NCI-H1092 treated with DMSO at 0.1 percent for 48 hours (cell line): Measurements from ENCODE around the gene MAPK7.
A peak's percentile ranks its signal among the peaks of the same experiment; 100 is the strongest.

ENCODE experiments used
- DNase-seq: peaks from one replicate; lab custom pipeline; 2025; lab: John Stamatoyannopoulos, UW

The MAPK7 gene

DNA sequence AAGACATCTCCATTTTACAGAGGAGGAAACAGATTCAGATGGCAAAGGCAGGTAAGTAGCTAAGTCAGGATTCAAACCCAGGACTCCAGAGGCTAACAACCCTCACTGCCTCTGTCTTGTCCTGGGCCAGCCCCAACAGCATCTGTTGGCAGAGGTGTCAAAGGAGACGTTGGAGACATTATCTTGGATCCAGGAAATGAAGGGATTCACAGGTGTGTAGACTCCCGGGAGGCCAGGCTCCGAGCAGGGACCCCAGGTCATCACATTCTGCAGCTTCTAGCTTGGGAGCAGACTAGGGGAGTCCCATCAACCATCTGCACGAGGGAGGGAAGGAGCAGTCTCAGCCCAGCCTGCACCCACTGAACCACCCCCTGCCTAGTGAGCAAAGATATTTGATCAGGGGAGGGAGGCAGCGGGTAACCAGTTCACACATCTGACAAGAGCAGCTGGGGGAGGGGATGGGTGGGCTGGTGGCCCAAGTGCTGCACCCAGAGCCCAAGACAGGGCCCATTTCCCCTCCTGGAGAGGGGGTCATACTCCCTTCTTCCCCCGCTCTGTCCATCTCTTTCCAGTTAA lies 14.8 kb upstream of the MAPK7 start:
- DNase-seq = no peak

DNA sequence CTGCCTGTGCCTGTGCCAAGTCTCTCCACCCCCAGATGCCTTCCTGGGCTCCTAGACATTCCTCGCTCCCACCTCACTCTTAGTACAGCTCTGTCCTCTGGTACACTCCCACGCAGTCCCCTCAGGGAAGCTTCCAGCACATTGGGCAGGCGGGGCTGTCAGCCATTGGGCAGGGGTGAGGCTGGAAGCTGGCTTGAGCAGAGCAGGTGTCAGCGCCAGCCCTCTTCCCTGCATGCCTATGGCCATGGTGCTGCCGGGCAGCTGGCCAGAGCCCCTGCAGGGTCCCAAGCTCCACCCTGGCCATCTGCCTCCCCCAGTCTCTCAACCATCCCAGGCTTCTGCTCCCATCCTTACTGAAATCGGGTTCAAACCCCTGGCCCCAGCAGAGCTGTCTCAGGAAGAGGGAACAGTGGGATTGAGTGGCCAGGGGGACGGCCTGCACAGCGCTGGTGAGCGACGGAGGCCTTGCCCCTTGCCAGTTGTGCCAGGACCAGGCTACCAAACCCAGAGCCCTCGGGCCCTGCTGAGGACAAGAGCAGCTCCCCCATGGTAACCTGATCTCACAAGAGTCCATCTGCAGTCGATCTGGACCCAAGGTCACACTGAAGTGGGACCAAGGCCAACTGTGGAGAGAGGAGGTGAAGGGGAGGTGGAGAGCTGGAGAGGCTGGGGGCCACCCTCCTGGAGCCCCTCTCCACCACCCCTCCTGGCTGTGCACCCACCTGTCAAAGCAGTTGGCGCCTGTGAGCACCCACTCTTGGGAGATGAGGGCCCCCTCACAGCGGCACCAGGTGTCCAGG lies 13.4 kb upstream of the MAPK7 start:
- DNase-seq = peak; percentile 68

DNA sequence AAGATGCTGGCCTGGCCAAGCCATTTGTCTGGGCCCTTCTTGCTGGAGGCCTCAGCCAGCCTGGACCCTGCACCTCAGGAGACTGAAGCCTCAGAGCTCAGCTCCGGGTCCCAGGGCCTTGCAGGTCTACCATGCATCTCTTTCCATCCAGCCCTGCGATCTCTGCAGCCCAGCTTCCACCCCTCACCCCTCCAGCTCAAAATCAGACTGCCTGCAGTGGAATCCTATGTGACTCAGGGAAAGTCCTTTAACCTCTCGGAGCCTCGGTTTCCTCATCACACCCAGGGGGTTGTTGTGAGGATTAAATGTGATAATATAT lies 12.8 kb upstream of the MAPK7 start:
- DNase-seq = no peak

DNA sequence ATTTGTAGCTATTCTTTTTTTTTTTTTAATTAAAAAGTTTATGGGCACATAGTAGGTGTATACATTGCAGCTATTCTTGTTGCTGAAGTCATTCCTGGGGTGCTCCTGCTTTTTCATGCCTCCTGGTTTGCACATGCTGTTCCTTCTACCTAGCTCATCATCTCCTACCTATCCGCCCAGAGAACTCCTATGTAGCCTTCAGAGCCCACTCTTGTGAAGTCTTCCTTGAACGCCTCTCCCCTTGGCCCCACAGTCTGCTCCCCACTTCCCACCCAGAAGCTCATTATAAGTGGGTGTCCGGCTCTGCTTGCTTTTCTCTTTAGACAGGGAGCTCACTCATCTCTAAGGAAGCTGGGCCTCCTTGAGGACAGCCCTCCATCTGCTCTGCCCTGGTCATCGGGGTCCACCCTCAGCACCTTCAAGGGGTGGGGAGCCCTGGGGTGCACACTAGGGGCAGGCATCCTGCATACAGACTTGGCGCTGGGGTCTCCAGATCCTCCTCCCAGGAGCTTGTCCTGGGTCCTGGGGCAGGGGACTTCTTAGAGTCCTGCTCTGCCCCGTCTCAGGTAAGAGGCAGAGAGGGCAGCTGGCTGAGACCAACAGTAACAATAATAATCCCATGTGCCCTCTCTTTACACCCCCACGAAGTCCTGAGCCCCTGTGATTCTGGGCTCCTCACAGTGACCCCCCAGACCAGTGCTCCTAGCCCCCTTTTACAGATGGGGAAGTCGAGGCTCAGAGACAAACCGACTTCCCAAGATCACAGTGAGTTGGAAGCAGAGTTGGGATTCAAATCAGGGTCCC lies 12.3 kb upstream of the MAPK7 start:
- DNase-seq = no peak

DNA sequence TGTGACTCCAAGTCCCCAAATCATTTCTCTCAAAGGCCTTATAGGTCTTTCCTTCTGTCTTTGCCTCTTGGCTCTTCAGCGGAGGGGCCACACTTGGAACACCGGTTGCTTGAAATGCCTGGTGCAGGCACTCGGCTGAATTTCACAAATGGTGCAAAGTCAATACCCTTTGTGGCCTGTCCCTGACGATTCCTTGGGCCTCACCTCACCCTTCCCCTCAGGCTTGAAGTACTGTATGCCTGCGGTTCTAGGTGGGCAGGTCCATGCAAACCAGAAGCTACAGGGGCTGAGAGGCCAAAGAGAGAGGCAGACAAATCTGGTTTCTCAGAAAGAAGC lies 11.7 kb upstream of the MAPK7 start:
- no peak for DNase-seq

DNA sequence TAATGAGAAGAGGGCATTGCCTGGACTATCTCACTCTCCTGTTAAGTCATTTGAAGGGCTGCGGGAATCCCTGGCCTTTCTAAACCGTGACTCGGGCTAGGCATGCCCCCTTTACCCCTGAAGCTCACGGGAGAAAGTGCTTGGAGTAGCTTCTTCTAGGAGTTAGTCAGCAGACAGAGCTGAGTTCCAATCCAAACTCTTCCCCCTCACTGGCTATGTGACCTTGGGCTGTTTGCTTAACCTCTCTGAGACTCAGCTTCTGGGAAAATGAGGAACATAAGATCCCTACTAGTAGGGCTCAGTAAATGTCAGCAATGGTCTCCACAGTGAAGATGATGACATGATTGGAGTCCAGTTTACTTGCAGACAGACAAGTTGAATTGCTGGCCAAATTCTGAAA lies 10.1 kb upstream of the MAPK7 start:
- DNase-seq = no peak

DNA sequence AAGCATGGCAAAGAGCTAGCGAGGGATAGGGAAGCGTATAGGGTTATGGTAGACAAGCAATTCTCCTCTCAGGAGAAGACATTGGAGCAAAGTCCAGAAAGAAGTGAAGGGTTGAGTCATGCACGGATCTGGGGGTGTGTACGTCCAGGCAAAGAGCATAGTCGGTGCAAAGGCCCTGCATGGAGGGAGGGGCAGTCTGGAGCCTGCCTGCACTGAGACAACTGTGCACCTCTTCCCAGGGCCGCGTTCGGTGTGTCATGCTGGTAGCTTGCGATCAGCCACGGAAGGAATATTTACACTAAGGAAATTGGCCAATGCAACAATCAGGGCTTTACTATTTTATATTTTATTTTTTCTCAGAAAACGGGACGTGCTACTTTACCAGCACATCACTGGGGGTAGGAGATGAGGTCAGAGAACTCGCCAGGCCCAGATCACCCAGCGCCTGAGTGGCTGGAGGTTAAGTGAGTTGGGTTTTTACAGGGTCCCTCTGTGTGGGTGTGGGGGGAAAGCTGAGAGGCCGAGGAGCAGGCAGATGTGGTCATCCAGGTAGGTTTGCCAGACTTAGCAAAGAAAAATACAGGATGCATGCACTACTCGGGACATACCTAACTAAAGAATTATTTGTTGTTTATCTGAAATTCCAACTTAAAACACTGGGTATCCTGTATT lies 9.1 kb upstream of the MAPK7 start:
- no peak for DNase-seq

DNA sequence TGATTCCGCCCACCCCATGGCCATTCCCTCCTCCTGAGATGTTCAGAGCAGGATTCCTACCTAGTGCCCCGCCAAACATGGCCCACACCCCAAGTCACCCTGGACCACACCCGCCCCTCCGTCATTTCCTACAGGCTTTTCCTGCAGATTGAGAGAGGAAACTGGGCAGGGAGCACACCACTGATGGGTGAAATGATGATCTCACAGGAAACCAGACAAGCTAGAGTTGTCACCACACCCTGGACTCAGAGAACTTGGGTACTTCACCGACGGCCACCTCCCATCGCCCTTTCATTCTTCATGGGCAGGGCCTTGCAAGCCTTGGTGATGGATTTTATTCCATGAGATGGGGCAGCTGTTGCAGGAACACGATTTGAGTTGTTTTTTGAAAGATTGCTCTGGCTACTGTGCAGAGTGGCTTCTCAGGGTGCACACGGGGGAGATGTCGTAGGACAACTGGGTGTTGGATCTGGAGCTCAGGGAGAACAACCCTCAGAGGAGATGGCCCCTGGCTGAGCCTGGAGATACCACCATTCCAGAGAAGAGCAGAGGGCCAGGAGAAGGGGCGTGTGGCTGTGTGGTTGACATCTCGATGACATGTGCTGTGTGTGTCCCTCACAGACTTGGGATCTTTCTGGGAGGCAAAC lies 8.3 kb upstream of the MAPK7 start:
- no peak for DNase-seq

DNA sequence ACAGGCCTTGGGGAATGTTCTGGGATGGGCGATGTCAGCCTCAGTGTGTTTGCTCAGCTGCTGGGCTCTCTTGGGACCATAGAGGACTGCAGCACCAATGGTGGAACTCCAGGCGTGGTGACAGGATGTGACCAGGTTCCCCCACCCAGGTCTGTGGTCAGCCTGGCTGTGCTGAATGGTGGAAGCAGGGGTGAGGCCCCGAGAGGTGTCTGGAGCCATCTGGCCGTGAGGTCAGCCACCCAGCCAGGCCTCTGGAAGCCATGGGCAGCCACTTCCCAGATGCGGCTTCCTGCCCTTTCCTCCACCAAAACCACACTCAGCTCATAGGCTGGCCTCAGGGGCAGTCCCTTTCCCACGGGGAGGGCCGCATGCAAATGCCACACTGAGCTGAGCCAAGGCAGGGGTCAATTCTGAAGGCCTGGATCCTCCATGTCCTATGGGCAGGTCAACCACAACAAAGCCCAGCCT lies 7.8 kb upstream of the MAPK7 start:
- no peak for DNase-seq

DNA sequence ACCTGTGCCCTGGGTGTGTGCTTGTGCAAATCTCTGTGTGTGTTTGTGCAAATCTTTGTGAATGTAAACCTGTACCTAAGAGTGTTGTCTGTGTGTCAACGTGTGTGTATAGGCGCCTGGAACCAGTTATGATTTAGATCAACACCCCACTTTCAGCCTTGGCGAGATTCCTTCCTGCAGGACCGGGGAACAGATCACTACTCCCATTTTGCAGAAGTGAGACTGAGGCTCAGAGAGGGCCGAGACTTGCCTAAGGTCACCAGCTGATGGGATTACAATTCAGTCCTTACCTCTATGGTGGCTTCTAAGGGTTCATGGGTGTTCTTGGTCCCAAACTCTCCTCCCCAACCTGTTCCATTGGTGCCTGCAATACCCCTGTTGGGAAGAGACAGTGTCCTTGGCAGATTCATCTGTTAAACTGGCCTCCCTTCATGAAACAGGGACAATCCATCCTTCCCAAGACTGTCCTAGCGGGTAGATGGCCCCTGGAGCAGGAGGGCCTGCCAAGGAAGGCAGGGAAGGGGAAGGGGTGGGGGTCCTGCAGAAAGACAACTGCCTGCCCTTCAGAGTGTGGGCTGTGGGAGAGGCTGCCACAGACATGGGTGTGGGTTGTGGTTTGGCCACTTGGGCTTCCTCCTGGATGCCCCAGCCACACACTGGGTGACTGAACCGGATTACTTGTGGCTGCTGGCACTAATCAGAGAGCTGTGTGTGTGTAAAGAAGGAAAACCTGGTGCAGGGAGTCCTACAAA lies 6.9 kb upstream of the MAPK7 start:
- DNase-seq = no peak

DNA sequence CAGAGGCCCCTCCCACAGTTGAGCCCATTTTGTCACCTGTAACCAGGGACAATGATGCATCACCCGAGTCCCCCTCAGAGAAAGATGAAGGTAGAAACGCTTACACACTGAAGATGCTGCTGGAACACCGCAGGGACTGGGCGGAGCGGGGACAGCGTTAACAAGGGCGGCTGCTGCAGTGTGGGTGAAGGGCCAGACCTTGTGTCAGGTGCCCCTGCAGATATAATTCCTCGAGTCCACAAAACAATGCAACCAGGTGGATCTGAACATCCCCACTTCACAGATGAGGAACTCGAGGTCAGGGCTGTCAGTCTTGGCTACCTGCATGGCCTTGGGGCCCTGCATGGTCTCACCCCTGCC lies 6.3 kb upstream of the MAPK7 start:
- DNase-seq = no peak

DNA sequence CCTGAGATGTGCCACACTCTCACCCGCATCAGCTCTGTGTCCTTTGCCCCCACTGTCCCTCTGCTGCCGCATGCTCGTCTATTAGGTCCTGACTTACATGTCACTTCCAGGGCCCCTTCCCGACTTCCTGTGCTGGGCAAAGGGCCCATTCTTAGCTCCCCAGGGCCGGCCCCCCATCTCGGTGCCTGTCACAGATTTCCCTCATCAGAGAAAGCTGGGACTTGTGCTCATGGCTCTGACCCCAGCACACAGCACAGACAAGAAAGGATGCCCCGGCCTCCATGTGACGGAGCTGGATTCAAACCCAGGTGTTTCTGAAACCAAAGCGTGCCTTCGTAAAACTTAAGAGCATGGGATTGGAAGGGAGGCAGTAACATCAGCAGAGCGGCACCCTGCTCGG lies 5.9 kb upstream of the MAPK7 start:
- no peak for DNase-seq

DNA sequence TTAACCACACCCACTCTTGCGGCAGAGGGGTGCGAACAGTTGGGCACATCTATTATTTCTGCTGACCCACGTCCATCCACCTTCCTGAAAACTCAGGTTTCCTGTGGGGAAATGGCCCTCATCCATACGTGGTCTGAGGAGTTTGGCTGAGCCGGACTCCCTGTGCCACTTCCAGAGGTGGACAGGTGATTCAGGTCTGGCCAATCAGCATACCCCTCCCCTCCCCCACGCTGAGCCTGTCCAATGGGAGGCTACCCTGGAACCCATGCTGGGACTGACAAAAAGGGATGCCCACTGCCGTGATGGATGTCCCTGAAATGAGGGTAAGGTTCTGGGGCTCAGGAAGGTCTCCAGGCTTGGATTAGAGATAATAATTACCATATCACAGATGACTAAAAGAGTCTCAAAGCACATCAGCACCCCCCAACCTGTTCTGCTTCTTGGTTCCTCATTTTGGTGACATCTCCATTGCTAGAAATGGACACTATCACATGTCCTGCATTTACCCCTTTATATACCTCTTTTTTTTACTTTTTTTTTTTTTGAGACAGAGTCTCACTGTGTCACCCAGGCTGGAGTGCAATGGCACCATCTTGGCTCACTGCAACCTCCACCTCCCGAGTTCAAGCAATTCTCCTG lies 5.3 kb upstream of the MAPK7 start:
- DNase-seq = no peak

DNA sequence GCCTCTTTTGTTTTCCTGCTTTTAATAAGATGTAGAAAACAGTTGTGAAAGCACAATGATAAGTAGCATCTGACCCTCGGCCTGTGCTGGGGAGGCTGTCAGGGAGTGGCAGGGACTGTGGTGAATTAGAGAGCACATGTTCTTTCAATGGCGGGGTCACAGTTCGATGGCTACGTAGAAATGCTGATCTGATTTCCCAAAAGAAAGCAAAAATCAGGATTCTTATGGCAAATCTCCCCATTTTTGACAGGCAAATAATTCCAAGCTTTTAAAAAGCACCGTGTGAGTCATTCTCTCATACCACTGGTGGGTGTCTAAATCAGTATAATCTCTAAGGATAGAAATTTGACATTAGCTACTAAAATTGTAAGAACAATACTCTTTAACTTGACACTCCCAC lies 4.2 kb upstream of the MAPK7 start:
- no peak for DNase-seq

DNA sequence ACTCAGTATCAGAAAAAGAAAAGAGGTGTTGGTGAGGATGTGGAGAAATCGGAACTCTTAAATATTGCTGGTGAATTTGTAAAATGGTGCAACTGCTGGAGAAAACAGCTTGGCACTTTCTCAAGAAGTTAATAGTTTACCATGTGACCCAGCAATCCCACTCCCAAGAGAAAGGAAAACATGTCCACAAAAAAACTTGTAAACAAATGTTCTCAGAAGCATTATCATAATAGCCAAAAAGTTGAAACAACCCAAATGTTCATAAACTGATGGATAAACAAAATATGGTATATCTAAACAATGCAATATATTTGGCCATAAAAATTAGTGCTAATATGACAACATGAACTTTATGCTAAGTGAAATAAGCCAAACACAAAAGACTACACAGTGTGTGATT lies 2.6 kb upstream of the MAPK7 start:
- no peak for DNase-seq

DNA sequence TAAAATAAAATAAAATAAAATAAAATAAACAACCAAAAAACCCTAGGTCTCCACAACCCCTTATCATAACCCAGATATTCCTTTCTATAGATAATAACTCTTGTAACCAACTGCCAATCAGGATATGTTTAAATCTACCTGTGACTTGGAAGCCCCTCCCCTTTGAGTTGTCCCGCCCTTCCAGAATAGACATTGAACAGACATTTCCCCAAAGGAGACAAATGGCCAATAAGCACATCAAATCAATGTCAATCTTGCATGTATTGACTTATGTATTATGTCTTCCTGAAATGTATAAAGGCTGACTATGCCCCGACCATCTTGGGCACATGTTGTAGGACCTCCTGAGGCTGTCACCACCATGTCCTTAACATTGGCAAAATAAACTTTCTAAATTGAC lies 1.5 kb upstream of the MAPK7 start:
- no peak for DNase-seq

DNA sequence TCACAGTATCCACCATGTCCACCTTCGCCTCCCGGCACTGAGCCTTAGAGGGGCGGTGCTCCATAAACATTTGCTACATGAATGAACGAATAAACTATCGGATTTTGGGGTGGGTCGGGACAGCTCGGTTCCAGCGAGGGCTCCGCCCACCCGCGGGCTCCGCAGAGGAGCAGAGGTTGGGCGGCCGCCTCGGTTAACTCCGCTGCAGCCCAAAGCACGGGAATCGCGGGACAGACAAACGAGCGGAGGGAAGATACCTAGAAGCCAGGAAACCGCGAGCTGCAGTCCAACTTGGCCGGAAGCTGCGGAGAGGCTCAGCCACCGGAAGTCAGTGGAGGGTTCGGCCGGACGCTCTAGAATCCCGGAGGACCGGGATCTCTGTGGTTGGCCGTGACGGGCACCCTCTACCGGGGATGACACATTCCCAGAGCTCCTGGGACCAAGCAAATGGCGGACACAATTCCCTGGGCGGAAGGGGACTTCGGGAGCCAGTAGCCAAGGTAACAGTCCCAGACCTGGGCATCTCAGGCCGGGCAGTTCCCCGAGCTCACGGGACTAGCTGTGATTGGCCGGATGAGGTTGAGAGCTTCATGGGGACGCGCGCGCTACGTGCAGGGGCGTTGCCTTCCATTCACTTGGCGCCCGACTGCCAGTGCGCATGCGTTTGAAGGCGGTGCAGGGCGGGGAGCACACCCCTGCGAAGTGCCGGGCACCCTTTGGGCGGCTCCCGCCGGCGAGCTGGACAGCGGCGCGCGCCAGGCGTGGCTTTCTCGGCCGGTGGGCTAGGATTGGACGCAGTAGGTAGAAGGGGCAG lies 489 bp upstream of the MAPK7 start:
- DNase-seq = peak; percentile 96

DNA sequence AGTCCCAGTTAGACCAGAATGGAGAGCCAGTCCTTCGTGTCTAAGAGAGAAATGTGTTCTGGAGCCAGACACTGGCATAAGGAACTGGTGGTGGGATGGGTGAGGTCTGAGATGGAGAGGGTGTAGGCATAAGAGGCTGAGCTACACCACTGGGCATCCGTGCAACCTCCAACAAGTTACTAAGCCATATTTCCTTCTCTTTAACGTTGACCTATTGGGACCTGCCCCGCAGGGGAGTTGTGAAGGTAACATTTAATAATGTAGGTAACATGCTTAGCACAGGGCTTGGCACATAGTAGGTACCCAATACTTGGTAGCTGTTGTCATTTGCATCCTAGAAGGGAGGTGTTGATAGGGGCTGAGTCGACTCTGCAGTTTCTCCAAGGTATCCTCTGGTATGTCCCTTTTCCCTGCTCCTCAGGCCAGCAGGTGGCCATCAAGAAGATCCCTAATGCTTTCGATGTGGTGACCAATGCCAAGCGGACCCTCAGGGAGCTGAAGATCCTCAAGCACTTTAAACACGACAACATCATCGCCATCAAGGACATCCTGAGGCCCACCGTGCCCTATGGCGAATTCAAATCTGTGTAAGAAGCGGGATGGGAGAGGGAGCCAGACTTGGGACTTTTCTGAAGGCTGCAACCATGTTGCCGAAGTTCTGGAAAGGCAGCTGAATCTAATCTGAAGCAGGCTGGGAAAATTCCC lies 1.2 kb downstream of the MAPK7 start:
- no peak for DNase-seq

DNA sequence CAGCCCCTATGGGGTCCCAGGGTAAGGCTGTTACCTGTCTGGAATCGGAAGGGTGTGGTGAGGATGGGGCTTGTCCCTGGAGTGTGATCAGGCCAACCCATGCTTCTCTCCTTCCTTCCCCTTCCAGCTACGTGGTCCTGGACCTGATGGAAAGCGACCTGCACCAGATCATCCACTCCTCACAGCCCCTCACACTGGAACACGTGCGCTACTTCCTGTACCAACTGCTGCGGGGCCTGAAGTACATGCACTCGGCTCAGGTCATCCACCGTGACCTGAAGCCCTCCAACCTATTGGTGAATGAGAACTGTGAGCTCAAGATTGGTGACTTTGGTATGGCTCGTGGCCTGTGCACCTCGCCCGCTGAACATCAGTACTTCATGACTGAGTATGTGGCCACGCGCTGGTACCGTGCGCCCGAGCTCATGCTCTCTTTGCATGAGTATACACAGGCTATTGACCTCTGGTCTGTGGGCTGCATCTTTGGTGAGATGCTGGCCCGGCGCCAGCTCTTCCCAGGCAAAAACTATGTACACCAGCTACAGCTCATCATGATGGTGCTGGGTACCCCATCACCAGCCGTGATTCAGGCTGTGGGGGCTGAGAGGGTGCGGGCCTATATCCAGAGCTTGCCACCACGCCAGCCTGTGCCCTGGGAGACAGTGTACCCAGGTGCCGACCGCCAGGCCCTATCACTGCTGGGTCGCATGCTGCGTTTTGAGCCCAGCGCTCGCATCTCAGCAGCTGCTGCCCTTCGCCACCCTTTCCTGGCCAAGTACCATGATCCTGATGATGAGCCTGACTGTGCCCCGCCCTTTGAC lies 2.4 kb downstream of the MAPK7 start:
- DNase-seq = no peak
